T-helper 2 cell treated with Interferon-gamma antibody and Interleukin-4, amounts not matched to agents 5 μg/mL and 100 μg/mL, for 36 hours (primary cell): ENCODE data around the gene MAPKAP1.

Experiments used
- DNase-seq: peaks from one replicate; pipeline ENCODE4 v3.0.0; 2021; ENCODE audit warnings: low spot score
- H3K27ac Mint-ChIP-seq: one replicate; pipeline ENCODE4 v1.8.0; 2021; ENCODE audit warnings: mild to moderate bottlenecking, mixed read lengths
- H3K27me3 Mint-ChIP-seq: one replicate; pipeline ENCODE4 v1.8.0; 2021; ENCODE audit warnings: low read depth, mixed read lengths
- H3K36me3 Mint-ChIP-seq: one replicate; pipeline ENCODE4 v1.8.0; 2021; ENCODE audit warnings: low read depth, mixed read lengths
- H3K4me1 Mint-ChIP-seq: one replicate; pipeline ENCODE4 v1.8.0; 2021; ENCODE audit warnings: low read depth, mixed read lengths
- H3K4me3 Mint-ChIP-seq: one replicate; pipeline ENCODE4 v1.8.0; 2022; ENCODE audit warnings: mild to moderate bottlenecking, moderate library complexity, mixed read lengths
- H3K9me3 Mint-ChIP-seq: one replicate; pipeline ENCODE4 v1.8.0; 2021; ENCODE audit warnings: mixed read lengths

Gene MAPKAP1

DNA sequence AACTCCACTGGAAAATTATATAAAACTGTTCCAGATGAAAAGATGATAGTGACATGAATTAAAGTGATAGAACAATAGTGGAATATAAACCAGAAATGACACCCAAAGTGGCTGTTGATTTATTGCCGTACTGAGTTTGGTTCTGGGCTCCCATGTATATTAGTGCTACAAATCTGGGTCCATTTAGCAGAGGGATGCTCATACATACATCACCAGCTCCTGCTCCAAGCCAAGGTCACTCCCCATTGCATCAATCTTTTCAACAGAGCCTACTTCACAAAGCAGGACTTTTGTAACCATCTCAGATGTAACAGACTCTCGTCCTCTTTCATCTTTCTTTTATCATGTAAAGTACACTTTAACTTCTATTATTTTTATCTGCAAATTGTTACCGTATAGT, 236.8 kb downstream of the MAPKAP1 start:
- Mint-ChIP-seq H3K4me1 (no peaks in the 10 kb centered on the region), H3K27me3 (no peaks in the 10 kb centered on the region), H3K27ac (no peak overlapping the region), H3K36me3 (no peaks in the 10 kb centered on the region), H3K4me3 (no peak overlapping the region), H3K9me3 (no peaks in the 10 kb centered on the region)
- no peak for DNase-seq

DNA sequence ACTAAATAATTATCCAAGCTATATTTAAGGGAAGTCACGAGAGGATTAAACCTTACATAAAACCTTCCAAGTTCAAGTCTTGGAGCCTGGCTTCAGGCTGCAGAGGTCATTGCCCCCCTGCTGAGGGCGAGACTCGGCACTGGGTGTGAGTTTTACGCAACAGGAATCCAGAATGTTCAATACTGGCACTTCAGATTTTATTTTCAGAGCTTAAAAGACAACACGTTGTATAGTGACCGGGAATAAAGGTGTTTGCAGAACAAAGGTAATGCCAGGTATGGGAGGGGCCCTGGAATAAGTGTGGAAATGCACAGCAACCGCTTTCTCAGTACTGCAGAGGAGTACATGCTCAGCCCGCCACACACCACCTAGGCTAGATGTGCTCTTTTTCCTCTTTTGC, 238.4 kb downstream of the MAPKAP1 start:
- Mint-ChIP-seq H3K27ac (no peak overlapping the region), H3K4me1 (no peaks in the 10 kb centered on the region), H3K9me3 (no peaks in the 10 kb centered on the region), H3K36me3 (no peaks in the 10 kb centered on the region), H3K4me3 (no peak overlapping the region), H3K27me3 (no peaks in the 10 kb centered on the region)
- DNase-seq, result no peak

DNA sequence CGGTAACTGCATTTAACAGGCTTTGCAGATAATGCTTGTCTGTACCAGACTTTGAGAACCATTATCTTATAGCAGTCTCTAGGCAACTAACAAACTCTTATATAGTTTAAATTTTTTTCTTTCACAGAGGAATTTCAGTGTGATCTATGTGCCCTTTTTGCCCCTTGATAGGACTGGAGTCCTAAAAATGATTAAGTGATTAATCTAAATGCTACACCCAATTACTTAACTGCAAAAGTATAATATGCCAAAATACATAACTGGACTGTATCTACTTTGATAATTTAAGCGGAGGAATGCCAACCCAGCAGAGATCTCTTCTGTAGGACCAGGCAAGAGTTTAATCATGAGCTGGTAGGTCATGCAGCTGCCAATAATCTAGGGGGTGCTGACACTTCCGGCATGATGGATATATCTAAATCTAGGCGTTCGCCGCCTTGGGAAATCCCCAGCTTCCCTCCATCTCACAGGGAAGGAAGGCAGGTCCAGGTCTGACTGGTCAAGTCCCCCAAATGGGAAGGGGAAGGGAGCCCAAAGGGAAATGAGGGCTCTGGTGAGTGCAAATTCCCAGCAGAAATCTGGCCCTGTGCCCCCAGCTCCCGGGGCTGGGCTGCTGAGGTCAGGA, 239.8 kb downstream of the MAPKAP1 start:
- H3K27ac Mint-ChIP-seq, result no peak overlapping the region
- H3K4me3 Mint-ChIP-seq, result no peak overlapping the region
- H3K4me1 Mint-ChIP-seq, result no peaks in the 10 kb centered on the region
- no peaks in the 10 kb centered on the region for H3K27me3 Mint-ChIP-seq
- H3K9me3 Mint-ChIP-seq, result no peaks in the 10 kb centered on the region
- H3K36me3 Mint-ChIP-seq, result no peaks in the 10 kb centered on the region
- no peak for DNase-seq

DNA sequence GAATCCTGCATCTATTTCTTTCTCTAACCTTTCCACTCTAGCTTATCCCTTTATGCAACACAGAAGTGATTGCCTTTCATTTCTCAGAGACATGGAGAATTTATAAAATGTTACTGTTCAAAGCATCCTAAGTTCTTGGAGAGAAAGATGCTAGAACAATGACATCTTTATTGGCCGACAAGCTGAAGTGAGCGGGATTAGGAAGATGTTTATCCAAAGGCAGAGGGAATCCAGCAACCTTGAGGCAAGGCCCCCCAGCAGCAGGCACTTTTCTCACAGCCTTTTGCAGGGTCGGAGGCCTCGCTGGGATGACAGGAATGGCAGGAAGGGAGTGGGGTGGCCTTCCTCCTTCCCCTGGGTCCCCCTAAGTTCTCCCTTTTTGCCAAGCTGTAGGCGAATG, 240.6 kb downstream of the MAPKAP1 start:
- H3K4me3 Mint-ChIP-seq, result no peak overlapping the region
- DNase-seq, result no peak
- no peaks in the 10 kb centered on the region for H3K9me3 Mint-ChIP-seq
- no peaks in the 10 kb centered on the region for H3K4me1 Mint-ChIP-seq
- no peaks in the 10 kb centered on the region for H3K27me3 Mint-ChIP-seq
- no peak overlapping the region for H3K27ac Mint-ChIP-seq
- H3K36me3 Mint-ChIP-seq, result no peaks in the 10 kb centered on the region

DNA sequence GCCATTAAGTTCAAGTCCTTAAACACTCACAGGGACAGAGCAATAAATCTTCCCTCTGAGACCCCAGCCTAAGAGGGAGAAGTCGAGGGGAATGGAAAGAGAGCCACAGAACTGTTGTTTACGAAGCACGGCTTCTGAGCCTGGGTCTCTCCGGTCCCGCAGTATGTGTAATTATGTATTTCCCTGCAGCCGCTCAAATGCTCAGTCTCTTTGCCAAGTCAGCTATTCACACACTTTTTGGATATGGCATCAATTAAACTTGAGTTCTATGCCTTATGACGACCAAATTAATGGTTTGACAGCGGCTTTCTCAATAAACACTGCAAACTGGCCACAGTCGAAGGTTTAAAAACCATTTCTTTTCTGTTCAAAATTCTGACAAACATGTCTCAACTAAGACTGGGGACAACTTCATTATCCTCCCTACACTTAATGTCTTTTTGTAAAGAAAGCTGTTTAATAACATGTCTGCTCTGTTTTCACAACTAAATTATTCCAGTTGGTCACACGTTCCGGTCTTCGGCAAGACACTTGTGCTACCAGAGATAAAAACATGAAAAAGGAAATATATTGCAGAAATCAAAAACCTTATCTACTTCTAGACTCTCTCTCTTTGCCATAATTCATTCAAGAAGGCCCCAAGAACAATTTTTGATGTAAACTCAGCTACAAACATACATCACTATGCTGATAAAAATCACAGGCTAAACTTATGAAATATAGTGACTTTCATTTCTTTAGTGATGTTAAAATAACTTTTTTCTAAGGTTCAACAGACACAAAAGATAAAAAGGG, 242.2 kb downstream of the MAPKAP1 start:
- H3K36me3 Mint-ChIP-seq, result peaks cover 4% of the 10 kb centered on the region
- no peaks in the 10 kb centered on the region for H3K27me3 Mint-ChIP-seq
- no peaks in the 10 kb centered on the region for H3K4me1 Mint-ChIP-seq
- no peak overlapping the region for H3K4me3 Mint-ChIP-seq
- no peak overlapping the region for H3K27ac Mint-ChIP-seq
- no peaks in the 10 kb centered on the region for H3K9me3 Mint-ChIP-seq
- no peak for DNase-seq

DNA sequence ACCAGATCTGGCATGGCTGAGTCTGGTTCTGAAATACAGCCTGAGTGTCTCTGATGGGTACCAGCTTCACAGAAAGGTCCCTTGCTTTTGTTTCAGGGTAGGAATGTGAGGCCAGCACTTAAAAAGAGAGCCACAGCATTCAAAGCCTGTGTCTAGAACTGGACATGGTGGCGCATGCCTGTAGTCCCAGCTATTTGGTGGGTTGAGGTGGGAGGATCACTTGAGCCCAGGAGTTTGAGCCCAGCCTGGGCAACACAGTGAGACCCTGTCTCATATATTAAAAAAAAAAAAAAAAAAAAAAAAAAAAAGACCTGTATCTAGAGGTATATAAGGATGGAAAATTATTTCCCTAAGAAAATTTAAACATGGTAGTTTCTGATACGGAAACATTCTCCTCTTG, 243.1 kb downstream of the MAPKAP1 start:
- H3K27me3 Mint-ChIP-seq, result no peaks in the 10 kb centered on the region
- no peak overlapping the region for H3K4me3 Mint-ChIP-seq
- no peak overlapping the region for H3K27ac Mint-ChIP-seq
- no peaks in the 10 kb centered on the region for H3K4me1 Mint-ChIP-seq
- no peaks in the 10 kb centered on the region for H3K9me3 Mint-ChIP-seq
- DNase-seq, result no peak
- H3K36me3 Mint-ChIP-seq, result peaks cover 7% of the 10 kb centered on the region

DNA sequence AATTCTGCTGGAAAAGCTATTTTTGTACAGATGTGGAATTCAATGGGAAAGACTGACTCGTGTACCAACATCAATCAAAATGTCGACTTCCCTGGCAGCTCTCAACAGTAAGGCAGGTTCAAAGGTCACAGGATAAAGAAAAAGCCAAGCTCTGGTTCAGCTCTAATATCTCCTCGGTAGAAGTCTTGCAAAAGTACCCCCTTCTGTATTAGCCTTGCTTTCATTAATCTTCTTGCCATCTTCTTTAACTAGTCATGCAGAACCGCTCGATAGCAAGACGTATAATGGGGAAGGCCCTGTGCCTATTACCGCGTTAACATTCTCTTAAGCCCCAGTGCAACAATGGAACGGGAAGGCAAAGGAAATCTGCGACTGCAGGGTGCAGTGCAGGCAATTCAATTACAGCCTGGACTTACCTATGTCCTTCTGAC, 244.1 kb downstream of the MAPKAP1 start:
- no peaks in the 10 kb centered on the region for H3K27me3 Mint-ChIP-seq
- DNase-seq, result no peak
- H3K9me3 Mint-ChIP-seq, result peaks cover 4% of the 10 kb centered on the region
- H3K4me1 Mint-ChIP-seq, result no peaks in the 10 kb centered on the region
- H3K4me3 Mint-ChIP-seq, result no peak overlapping the region
- H3K36me3 Mint-ChIP-seq, result peaks cover 10% of the 10 kb centered on the region
- H3K27ac Mint-ChIP-seq, result no peak overlapping the region

DNA sequence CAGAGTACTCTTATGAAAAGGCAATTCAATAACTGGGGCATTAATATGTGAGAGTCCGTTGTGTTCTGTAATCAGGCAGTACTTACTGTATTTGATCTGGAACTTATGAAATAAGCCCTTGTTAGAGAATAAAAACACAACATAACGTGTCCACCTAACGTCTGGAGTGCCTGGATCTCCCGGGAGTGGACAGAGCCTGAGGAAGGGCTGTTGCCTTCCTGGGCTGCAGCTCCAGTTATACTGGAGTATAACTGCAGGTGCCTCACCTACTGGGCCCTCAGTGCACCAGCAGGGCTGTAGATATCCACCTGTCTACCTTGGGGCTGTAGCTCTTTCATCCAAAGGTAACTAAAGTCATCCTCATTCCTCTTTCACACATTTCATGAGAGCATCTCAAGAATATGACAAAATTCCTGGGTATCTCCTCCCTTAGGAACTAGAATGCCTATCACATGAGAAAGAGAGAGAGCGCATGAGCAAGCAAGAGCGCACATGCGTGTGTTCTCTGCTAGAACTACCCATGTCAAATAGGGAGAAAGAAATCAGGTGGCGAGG, 245.3 kb downstream of the MAPKAP1 start:
- Mint-ChIP-seq H3K4me3 (no peak overlapping the region), H3K9me3 (peaks cover 13% of the 10 kb centered on the region), H3K36me3 (peaks cover 17% of the 10 kb centered on the region), H3K27ac (no peak overlapping the region), H3K27me3 (no peaks in the 10 kb centered on the region), H3K4me1 (no peaks in the 10 kb centered on the region)
- DNase-seq, result no peak

DNA sequence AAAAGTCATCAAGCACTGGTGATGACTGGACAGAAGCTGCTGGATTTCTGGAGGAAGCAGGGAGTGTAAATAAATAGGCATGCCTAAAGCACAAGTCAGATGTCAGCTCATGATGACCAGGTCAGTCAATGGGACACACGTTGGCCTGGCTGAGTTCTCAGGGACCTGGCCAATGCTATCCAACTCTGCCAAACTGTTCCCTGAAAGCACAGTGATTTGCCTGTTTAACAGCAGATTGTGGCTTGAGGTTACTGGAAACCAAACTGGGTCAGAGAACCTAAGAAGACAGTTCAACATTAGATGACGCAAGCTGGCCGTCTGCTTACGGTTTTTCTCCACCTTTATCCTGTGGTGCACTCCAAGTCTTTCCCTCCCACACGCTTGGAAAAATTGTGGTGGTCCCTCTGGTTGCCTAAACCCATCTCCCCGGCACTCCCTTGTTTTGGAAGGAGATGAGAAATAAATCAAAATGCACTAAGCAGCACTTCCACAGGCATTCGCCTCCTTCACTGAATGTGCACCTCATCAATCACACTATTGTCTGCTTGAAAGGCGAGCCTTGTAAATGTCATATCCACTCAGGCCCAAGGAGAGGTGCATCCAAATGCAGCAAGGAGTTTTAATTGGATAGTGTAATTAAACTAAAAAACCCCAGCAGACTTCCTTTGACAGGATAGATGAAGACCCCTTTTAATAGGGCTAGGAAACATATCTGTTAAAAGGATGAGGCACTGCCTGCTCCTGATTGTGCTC, 245.9 kb downstream of the MAPKAP1 start:
- no peaks in the 10 kb centered on the region for H3K27me3 Mint-ChIP-seq
- no peak overlapping the region for H3K4me3 Mint-ChIP-seq
- no peak overlapping the region for H3K27ac Mint-ChIP-seq
- H3K36me3 Mint-ChIP-seq, result peaks cover 21% of the 10 kb centered on the region
- H3K4me1 Mint-ChIP-seq, result no peaks in the 10 kb centered on the region
- no peak for DNase-seq
- peaks cover 20% of the 10 kb centered on the region for H3K9me3 Mint-ChIP-seq

DNA sequence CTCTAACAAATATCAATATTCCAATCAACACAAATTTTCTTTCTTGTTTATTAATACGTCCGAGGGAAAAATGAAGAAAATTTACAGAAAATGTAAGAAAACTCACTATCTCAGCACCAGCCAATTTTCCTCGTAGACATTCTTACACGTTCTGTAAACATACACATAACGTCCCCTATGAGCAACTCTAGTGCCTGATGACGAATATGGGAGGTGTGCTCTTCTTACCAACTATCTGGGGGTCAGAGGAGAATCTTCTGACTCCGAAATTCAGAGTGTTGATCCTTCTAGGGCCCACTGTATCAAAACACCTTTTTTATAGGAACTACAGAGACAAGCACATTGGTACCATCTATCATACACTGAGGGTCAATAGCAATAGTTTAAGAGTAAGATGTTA, 246.7 kb downstream of the MAPKAP1 start:
- DNase-seq, result no peak
- Mint-ChIP-seq H3K4me3 (no peak overlapping the region), H3K9me3 (peaks cover 26% of the 10 kb centered on the region), H3K4me1 (no peaks in the 10 kb centered on the region), H3K27ac (no peak overlapping the region), H3K36me3 (peaks cover 25% of the 10 kb centered on the region), H3K27me3 (no peaks in the 10 kb centered on the region)

DNA sequence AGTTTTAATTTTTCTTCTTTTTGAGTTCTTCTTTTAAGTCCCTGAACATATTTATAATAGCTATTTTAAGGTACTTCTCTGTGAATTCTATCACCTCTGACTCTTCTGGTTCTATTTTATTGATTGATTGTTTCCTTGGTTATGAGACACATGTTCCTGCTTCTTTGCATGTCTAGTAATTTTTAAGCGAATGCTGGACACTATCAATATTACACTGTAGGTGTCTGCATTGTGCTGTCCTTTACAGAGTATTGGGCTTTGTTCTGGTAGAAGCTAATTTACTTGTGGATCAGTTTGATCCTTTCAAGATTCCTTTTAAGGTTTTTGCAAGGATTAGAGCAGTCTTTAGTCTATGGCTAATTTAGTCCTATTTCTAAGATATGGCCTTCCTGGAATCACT, 249.7 kb downstream of the MAPKAP1 start:
- Mint-ChIP-seq H3K9me3 (peaks cover 26% of the 10 kb centered on the region), H3K27me3 (no peaks in the 10 kb centered on the region), H3K4me3 (no peak overlapping the region), H3K4me1 (no peaks in the 10 kb centered on the region), H3K27ac (no peak overlapping the region), H3K36me3 (peaks cover 27% of the 10 kb centered on the region)
- no peak for DNase-seq

DNA sequence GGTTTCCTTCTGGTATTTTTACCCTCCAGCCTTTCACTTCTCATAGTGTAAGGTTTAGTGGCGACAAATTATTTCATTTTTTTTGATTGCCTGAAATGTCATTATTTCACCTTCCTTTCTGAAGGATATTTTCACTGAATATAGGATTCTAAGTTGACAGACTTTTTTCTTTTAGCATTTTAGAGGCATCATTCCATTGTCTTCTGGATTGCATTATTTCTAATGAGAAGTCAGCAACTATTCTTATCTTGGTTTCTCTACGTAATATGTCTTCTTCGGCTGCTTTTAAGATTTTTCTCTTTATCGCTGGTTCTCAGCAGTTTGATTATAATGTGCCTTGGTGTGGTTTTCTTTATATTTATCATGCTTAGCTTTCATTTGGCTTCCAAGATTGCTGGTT, 251.1 kb downstream of the MAPKAP1 start:
- Mint-ChIP-seq H3K4me3 (no peak overlapping the region), H3K9me3 (peaks cover 26% of the 10 kb centered on the region), H3K27me3 (no peaks in the 10 kb centered on the region), H3K4me1 (no peaks in the 10 kb centered on the region), H3K27ac (no peak overlapping the region), H3K36me3 (peaks cover 27% of the 10 kb centered on the region)
- no peak for DNase-seq

DNA sequence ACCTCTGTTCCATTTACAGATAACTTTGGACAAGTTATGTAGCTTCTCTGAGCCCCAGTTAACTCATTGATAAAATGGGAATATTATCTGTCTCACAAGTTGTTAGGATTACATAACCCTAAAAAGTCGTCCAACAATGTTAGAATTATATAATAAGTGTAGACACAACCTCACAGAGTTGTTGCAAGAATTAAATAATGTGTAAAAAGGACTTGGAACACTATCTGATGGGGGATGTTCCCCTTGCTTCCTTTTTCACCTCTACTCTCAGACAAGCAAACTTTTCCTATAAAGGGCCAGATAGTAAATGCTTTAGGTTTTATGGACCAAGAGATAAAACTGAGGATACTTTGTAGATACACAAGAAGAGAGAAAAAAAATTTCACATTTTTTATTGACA, 251.9 kb downstream of the MAPKAP1 start:
- Mint-ChIP-seq H3K9me3 (peaks cover 26% of the 10 kb centered on the region), H3K27ac (no peak overlapping the region), H3K36me3 (peaks cover 23% of the 10 kb centered on the region), H3K4me3 (no peak overlapping the region), H3K4me1 (no peaks in the 10 kb centered on the region), H3K27me3 (no peaks in the 10 kb centered on the region)
- DNase-seq, result no peak

DNA sequence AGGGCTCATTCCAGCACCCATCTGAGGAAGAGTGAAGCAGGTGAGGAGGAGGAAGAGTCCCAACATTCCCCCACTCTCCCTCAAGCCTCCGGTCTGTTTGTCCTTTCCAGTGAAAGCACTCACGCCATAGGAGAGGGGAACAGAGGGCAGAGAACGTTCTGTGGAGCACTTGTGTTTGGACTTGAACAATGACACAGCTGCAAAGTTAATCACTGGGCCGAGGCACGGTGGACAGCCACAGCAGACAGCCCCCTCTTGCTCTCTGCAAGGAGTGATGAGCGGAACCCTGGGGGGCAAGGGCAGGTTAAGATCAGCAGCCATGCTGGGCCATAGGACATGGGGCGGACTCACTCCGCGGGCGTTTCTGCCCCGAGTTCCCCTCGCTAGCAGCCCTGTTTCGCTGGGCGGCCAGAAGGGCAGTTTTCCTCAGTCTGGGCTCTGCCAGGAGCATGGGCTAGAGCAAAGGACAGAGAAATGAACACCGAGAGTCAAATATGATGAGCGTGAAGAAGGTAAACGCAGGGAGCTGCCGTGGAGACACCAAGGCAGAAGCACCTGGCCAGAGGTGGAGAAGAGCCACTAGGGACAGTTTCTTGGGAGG, 259.7 kb downstream of the MAPKAP1 start:
- no peak for DNase-seq
- H3K27me3 Mint-ChIP-seq, result no peaks in the 10 kb centered on the region
- no peak overlapping the region for H3K4me3 Mint-ChIP-seq
- no peaks in the 10 kb centered on the region for H3K4me1 Mint-ChIP-seq
- H3K9me3 Mint-ChIP-seq, result no peaks in the 10 kb centered on the region
- H3K27ac Mint-ChIP-seq, result no peak overlapping the region
- H3K36me3 Mint-ChIP-seq, result peaks cover 2% of the 10 kb centered on the region
